H9 (cell line): ENCODE measurements around the gene VWA5B1. TPM values are rescaled to one million over a fixed set of nuclear protein-coding genes. Genes with fewer than 3 reads are reported as not detected.

Experiments used
- DNase-seq: peaks from one replicate; pipeline ENCODE4 v3.0.0-alpha.2; 2017
- H2AFZ ChIP-seq: one replicate; pipeline ENCODE4 v1.6.1; 2013; ENCODE audit warnings: mild to moderate bottlenecking, low read length, control low read depth, moderate library complexity
- H2AK5ac ChIP-seq: 2 replicates; pipeline ENCODE4 v1.6.1; 2013; ENCODE audit warnings: low read length, control low read depth, mixed read lengths; ENCODE audit not compliant: insufficient read length
- H2BK120ac ChIP-seq: one replicate; pipeline ENCODE4 v1.6.1; 2013; ENCODE audit warnings: low read depth, mild to moderate bottlenecking, low read length, control low read depth, inconsistent platforms; ENCODE audit not compliant: poor library complexity, severe bottlenecking
- H2BK12ac ChIP-seq: 2 replicates; pipeline ENCODE4 v1.6.1; 2013; ENCODE audit warnings: low read length, control low read depth, mixed read lengths, low read depth; ENCODE audit not compliant: insufficient read length
- H2BK15ac ChIP-seq: 2 replicates; pipeline ENCODE4 v1.6.1; 2013; ENCODE audit warnings: low read depth, low read length, control low read depth
- H2BK20ac ChIP-seq: one replicate; pipeline ENCODE4 v1.6.1; 2013; ENCODE audit warnings: low read depth, mild to moderate bottlenecking, low read length, control low read depth, inconsistent platforms; ENCODE audit not compliant: poor library complexity, severe bottlenecking
- H2BK5ac ChIP-seq: 2 replicates; pipeline ENCODE4 v1.6.1; 2013; ENCODE audit warnings: low read length, control low read depth, mixed read lengths; ENCODE audit not compliant: insufficient read length
- H3K14ac ChIP-seq: 2 replicates; pipeline ENCODE4 v1.6.1; 2013; ENCODE audit warnings: low read length, control low read depth; ENCODE audit not compliant: insufficient read depth
- H3K18ac ChIP-seq: 2 replicates; pipeline ENCODE4 v1.6.1; 2013; ENCODE audit warnings: low read depth, mild to moderate bottlenecking, mixed read lengths, low read length, control low read depth; ENCODE audit not compliant: insufficient read length
- H3K23ac ChIP-seq: 2 replicates; pipeline ENCODE4 v1.6.1; 2013; ENCODE audit warnings: low read length, control low read depth, mixed read lengths, low read depth; ENCODE audit not compliant: insufficient read length
- H3K23me2 ChIP-seq: 2 replicates; pipeline ENCODE4 v1.6.1; 2013; ENCODE audit warnings: low read depth, mild to moderate bottlenecking, mixed read lengths, low read length, control low read depth; ENCODE audit not compliant: insufficient read length, poor library complexity, severe bottlenecking
- H3K27ac ChIP-seq: 2 replicates; pipeline ENCODE4 v1.5.1; 2013; ENCODE audit warnings: low read length, control low read depth, mixed read lengths, low read depth; ENCODE audit not compliant: insufficient read length
- H3K27me3 ChIP-seq: 2 replicates; pipeline ENCODE4 v1.6.1; 2013; ENCODE audit warnings: low read length, control low read depth, inconsistent platforms; ENCODE audit not compliant: insufficient read depth
- H3K4ac ChIP-seq: 2 replicates; pipeline ENCODE4 v1.6.1; 2013; ENCODE audit warnings: low read depth, mild to moderate bottlenecking, control low read depth, inconsistent platforms, low read length, moderate library complexity
- H3K4me1 ChIP-seq: 2 replicates; pipeline ENCODE4 v1.6.1; 2013; ENCODE audit warnings: low read length, control low read depth, inconsistent platforms; ENCODE audit not compliant: insufficient read depth
- H3K4me2 ChIP-seq: 2 replicates; pipeline ENCODE4 v1.6.1; 2013; ENCODE audit warnings: low read length, control low read depth, mixed read lengths; ENCODE audit not compliant: insufficient read length, insufficient read depth
- H3K56ac ChIP-seq: 2 replicates; pipeline ENCODE4 v1.6.1; 2013; ENCODE audit warnings: low read depth, mild to moderate bottlenecking, mixed read lengths, low read length, control low read depth; ENCODE audit not compliant: insufficient read length
- H3K79me1 ChIP-seq: 2 replicates; pipeline ENCODE4 v1.6.1; 2013; ENCODE audit warnings: low read depth, mild to moderate bottlenecking, moderate library complexity, low read length, control low read depth, inconsistent platforms; ENCODE audit not compliant: insufficient read depth, poor library complexity, severe bottlenecking
- H3K79me2 ChIP-seq: 2 replicates; pipeline ENCODE4 v1.6.1; 2013; ENCODE audit warnings: low read length, control low read depth, inconsistent platforms; ENCODE audit not compliant: insufficient read depth
- H3K9ac ChIP-seq: 2 replicates; pipeline ENCODE4 v1.6.1; 2013; ENCODE audit warnings: low read length, control low read depth, mixed read lengths; ENCODE audit not compliant: insufficient read length; ENCODE audit errors: extremely low read depth
- H3K9me3 ChIP-seq: one replicate; pipeline ENCODE4 v1.6.1; 2013; ENCODE audit warnings: low read depth, low read length, inconsistent platforms; ENCODE audit not compliant: control insufficient read depth
- H3T11ph ChIP-seq: one replicate; pipeline ENCODE4 v1.6.1; 2013; ENCODE audit warnings: mild to moderate bottlenecking, low read length, control low read depth, inconsistent platforms
- H4K20me1 ChIP-seq: one replicate; pipeline ENCODE4 v1.6.1; 2013; ENCODE audit not compliant: control insufficient read depth, insufficient read length, insufficient read depth
- H4K5ac ChIP-seq: 2 replicates; pipeline ENCODE4 v1.6.1; 2013; ENCODE audit warnings: low read depth, mild to moderate bottlenecking, mixed read lengths, low read length, control low read depth; ENCODE audit not compliant: insufficient read length
- H4K8ac ChIP-seq: replicated peaks from 2 replicates; pipeline ENCODE4 v1.6.1; 2013; ENCODE audit warnings: low read length, control low read depth, mixed read lengths, low read depth; ENCODE audit not compliant: insufficient read length
- H4K91ac ChIP-seq: 2 replicates; pipeline ENCODE4 v1.6.1; 2013; ENCODE audit warnings: low read depth, mild to moderate bottlenecking, moderate library complexity, mixed read lengths, low read length, control low read depth; ENCODE audit not compliant: insufficient read length
- H3K27ac Mint-ChIP-seq, 3 experiments: 2 replicates in 2 of 3; 3 replicates in 1 of 3; pipeline ENCODE4 v1.8.0; 2020 to 2021; ENCODE audit warnings: mixed read lengths in 3 of 3, mild to moderate bottlenecking in 1 of 3, moderate library complexity in 1 of 3
- H3K27me3 Mint-ChIP-seq: 2 replicates; pipeline ENCODE4 v1.8.0; 2021; ENCODE audit warnings: low read depth, mild to moderate bottlenecking, moderate library complexity, mixed read lengths
- H3K36me3 Mint-ChIP-seq, 3 experiments: 2 replicates in 2 of 3; 3 replicates in 1 of 3; pipeline ENCODE4 v1.8.0; 2020 to 2021; ENCODE audit warnings: low read depth in 3 of 3, mixed read lengths in 3 of 3; ENCODE audit not compliant: insufficient read depth in 1 of 3
- H3K4me1 Mint-ChIP-seq, 2 experiments: 2 replicates each; pipeline ENCODE4 v1.8.0; 2020; ENCODE audit warnings: mixed read lengths in 2 of 2
- H3K4me3 Mint-ChIP-seq, 2 experiments: 2 replicates in 1 of 2; 3 replicates in 1 of 2; pipeline ENCODE4 v1.8.0; 2020 to 2021; ENCODE audit warnings: mild to moderate bottlenecking in 2 of 2, mixed read lengths in 2 of 2, moderate library complexity in 1 of 2
- H3K9me3 Mint-ChIP-seq, 2 experiments: 2 replicates in 1 of 2; 3 replicates in 1 of 2; pipeline ENCODE4 v1.8.0; 2020; ENCODE audit warnings: mild to moderate bottlenecking in 2 of 2, mixed read lengths in 2 of 2, moderate library complexity in 1 of 2
- CTCF ChIP-seq: fragments of 200-600 bp; sonication (generic); conservative IDR thresholded peaks from 3 replicates; pipeline ENCODE4 v1.8.0; 2021; ENCODE audit warnings: antibody characterized with exemption, mild to moderate bottlenecking
- WGBS: extraction: QIAGEN DNeasy Blood & Tissue Kit; methylation state at CpG from one replicate; pipeline ENCODE4 v1.1.7; 2013; ENCODE audit warnings: missing lambda C conversion rate, low lambda C conversion rate, mixed read lengths; ENCODE audit not compliant: insufficient read length; ENCODE audit errors: extremely low coverage; 5-methylcytosine and 5-hydroxymethylcytosine counted together
- total RNA-seq: library from RNA; stranded (reverse); gene quantifications from 2 replicates; pipeline ENCODE4 v1.2.1, GENCODE V29; 2021

Gene VWA5B1
- total RNA-seq, 1 experiment from 2014 or later = not detected

GRCh38 chr1:20351911-20352701 is 61.4 kb downstream of the VWA5B1 start:
- no peaks in the 10 kb centered on the region for H3K9me3 ChIP-seq
- Mint-ChIP-seq H3K36me3 (no peaks in the 10 kb centered on the region), H3K4me1 (peaks cover 0 to 5% of the 10 kb centered on the region in 2 experiments; a peak in 2 of 4 replicates), H3K4me3 (no peak overlapping the region), H3K27me3 (peaks cover 14% of the 10 kb centered on the region), H3K9me3 (no peaks in the 10 kb centered on the region), H3K27ac (no peak overlapping the region; a peak in 1 of 7 replicates)
- TF ChIP-seq CTCF = no peak
- no peak overlapping the region for H4K5ac ChIP-seq
- H3K9ac ChIP-seq = no peak overlapping the region
- no peak overlapping the region for H3K56ac ChIP-seq
- no peak overlapping the region for H3T11ph ChIP-seq
- H4K8ac ChIP-seq = no peak overlapping the region
- no peak overlapping the region for H3K4ac ChIP-seq
- H2BK120ac ChIP-seq = no peak overlapping the region
- no peak overlapping the region for H4K91ac ChIP-seq
- H3K18ac ChIP-seq = no peak overlapping the region
- WGBS = no CpG with 5 or more reads among the region's 9 CpGs
- H3K23me2 ChIP-seq = no peaks in the 10 kb centered on the region
- H3K27ac ChIP-seq = no peak overlapping the region
- no peaks in the 10 kb centered on the region for H4K20me1 ChIP-seq
- H3K79me2 ChIP-seq = no peaks in the 10 kb centered on the region
- H3K23ac ChIP-seq = no peak overlapping the region
- H3K79me1 ChIP-seq = no peaks in the 10 kb centered on the region
- no peak overlapping the region for H2BK12ac ChIP-seq
- no peaks in the 10 kb centered on the region for H3K4me1 ChIP-seq
- no peak overlapping the region for H2AK5ac ChIP-seq
- no peak overlapping the region for H2BK20ac ChIP-seq
- no peak overlapping the region for H3K14ac ChIP-seq
- no peak overlapping the region for H3K4me2 ChIP-seq
- no peak overlapping the region for H2AFZ ChIP-seq
- no peak for DNase-seq
- H2BK15ac ChIP-seq = no peak overlapping the region
- H2BK5ac ChIP-seq = no peak overlapping the region
- no peaks in the 10 kb centered on the region for H3K27me3 ChIP-seq
